ENCODE results near the gene KIF12.
"Not testable (repeated sequence)": the region's sequence is repeated elsewhere in the genome, so short reads cannot be mapped to it uniquely, and the experiment has no call there.

Gene KIF12

GRCh38 chr9:114132550-114132918 lies 33.4 kb upstream of the KIF12 start:
- no peak overlapping the region for H3K27ac ChIP-seq (ENCODE audit: low read depth, low read length, severe bottlenecking)
- H3K4me3 ChIP-seq (ENCODE audit: extremely low read depth, insufficient read depth, low read length, poor library complexity, severe bottlenecking), result no peak overlapping the region
- H3K36me3 ChIP-seq (ENCODE audit: control insufficient read depth, insufficient read depth, low read length), result no peaks in the 10 kb centered on the region
- H3K4me1 ChIP-seq (ENCODE audit: control insufficient read depth, insufficient read depth, low read length, poor library complexity, severe bottlenecking), result no peaks in the 10 kb centered on the region
- 90 to 93% methylated on average over 7 of the region's 7 CpGs for WGBS, 2 experiments (ENCODE audit: insufficient coverage in 2 of 2)
- H3K9me3 ChIP-seq (ENCODE audit: control insufficient read depth, low read length), result peaks cover 2% of the 10 kb centered on the region

- Histone ChIP-seq H3K27ac (ENCODE audit: low read depth, low read length, severe bottlenecking) (no peak overlapping the region), H3K36me3 (ENCODE audit: control insufficient read depth, insufficient read depth, low read length) (no peaks in the 10 kb centered on the region), H3K9me3 (ENCODE audit: control insufficient read depth, low read length) (peaks cover 3% of the 10 kb centered on the region), H3K4me1 (ENCODE audit: control insufficient read depth, insufficient read depth, low read length, poor library complexity, severe bottlenecking) (no peaks in the 10 kb centered on the region), H3K4me3 (ENCODE audit: extremely low read depth, insufficient read depth, low read length, poor library complexity, severe bottlenecking) (no peak overlapping the region)
- 94 to 97% methylated on average over 5 to 7 of the region's 10 CpGs for WGBS, 2 experiments (ENCODE audit: insufficient coverage in 2 of 2)
Observed at GRCh38 chr9:114131808-114132549, 32.9 kb upstream of the KIF12 start.

GRCh38 chr9:114130624-114131277 lies 31.7 kb upstream of the KIF12 start:
- WGBS, 2 experiments (ENCODE audit: insufficient coverage in 2 of 2), result 93 to 100% methylated on average over 1 to 2 of the region's 4 CpGs
- Histone ChIP-seq H3K4me3 (ENCODE audit: extremely low read depth, insufficient read depth, low read length, poor library complexity, severe bottlenecking) (no peak overlapping the region), H3K9me3 (ENCODE audit: control insufficient read depth, low read length) (peaks cover 3% of the 10 kb centered on the region), H3K4me1 (ENCODE audit: control insufficient read depth, insufficient read depth, low read length, poor library complexity, severe bottlenecking) (no peaks in the 10 kb centered on the region), H3K36me3 (ENCODE audit: control insufficient read depth, insufficient read depth, low read length) (no peaks in the 10 kb centered on the region), H3K27ac (ENCODE audit: low read depth, low read length, severe bottlenecking) (no peak overlapping the region)

- Histone ChIP-seq H3K27ac (ENCODE audit: low read depth, low read length, severe bottlenecking) (no peak overlapping the region), H3K4me1 (ENCODE audit: control insufficient read depth, insufficient read depth, low read length, poor library complexity, severe bottlenecking) (no peaks in the 10 kb centered on the region), H3K4me3 (ENCODE audit: extremely low read depth, insufficient read depth, low read length, poor library complexity, severe bottlenecking) (no peak overlapping the region), H3K36me3 (ENCODE audit: control insufficient read depth, insufficient read depth, low read length) (no peaks in the 10 kb centered on the region), H3K9me3 (ENCODE audit: control insufficient read depth, low read length) (peaks cover 3% of the 10 kb centered on the region)
- 61 to 85% methylated on average over 3 to 7 of the region's 7 CpGs for WGBS, 2 experiments (ENCODE audit: insufficient coverage in 2 of 2)
Observed at GRCh38 chr9:114130141-114130540, 31.0 kb upstream of the KIF12 start.

- not testable (repeated sequence) for H3K36me3 ChIP-seq (ENCODE audit: control insufficient read depth, insufficient read depth, low read length); H3K27ac ChIP-seq (ENCODE audit: low read depth, low read length, severe bottlenecking); H3K4me1 ChIP-seq (ENCODE audit: control insufficient read depth, insufficient read depth, low read length, poor library complexity, severe bottlenecking); H3K9me3 ChIP-seq (ENCODE audit: control insufficient read depth, low read length); H3K4me3 ChIP-seq (ENCODE audit: extremely low read depth, insufficient read depth, low read length, poor library complexity, severe bottlenecking)
- 96 to 100% methylated on average over 1 to 2 of the region's 3 CpGs for whole genome bisulfite sequencing, 2 experiments (ENCODE audit: insufficient coverage in 2 of 2)
Observed at GRCh38 chr9:114128759-114129158, 29.7 kb upstream of the KIF12 start.

- H3K27ac ChIP-seq (ENCODE audit: low read depth, low read length, severe bottlenecking), result no peak overlapping the region
- 86 to 91% methylated on average over 10 to 13 of the region's 13 CpGs for WGBS, 2 experiments (ENCODE audit: insufficient coverage in 2 of 2)
- no peak overlapping the region for H3K4me3 ChIP-seq (ENCODE audit: extremely low read depth, insufficient read depth, low read length, poor library complexity, severe bottlenecking)
- H3K9me3 ChIP-seq (ENCODE audit: control insufficient read depth, low read length), result peaks cover 3% of the 10 kb centered on the region
- H3K36me3 ChIP-seq (ENCODE audit: control insufficient read depth, insufficient read depth, low read length), result no peaks in the 10 kb centered on the region
- H3K4me1 ChIP-seq (ENCODE audit: control insufficient read depth, insufficient read depth, low read length, poor library complexity, severe bottlenecking), result no peaks in the 10 kb centered on the region
Observed at GRCh38 chr9:114126247-114127060, 27.4 kb upstream of the KIF12 start.

GRCh38 chr9:114125476-114126013 lies 26.5 kb upstream of the KIF12 start:
- WGBS, 2 experiments (ENCODE audit: insufficient coverage in 2 of 2), result 81 to 93% methylated on average over 7 to 8 of the region's 10 CpGs
- no peaks in the 10 kb centered on the region for H3K36me3 ChIP-seq (ENCODE audit: control insufficient read depth, insufficient read depth, low read length)
- H3K27ac ChIP-seq (ENCODE audit: low read depth, low read length, severe bottlenecking), result no peak overlapping the region
- H3K9me3 ChIP-seq (ENCODE audit: control insufficient read depth, low read length), result peaks cover 3% of the 10 kb centered on the region
- no peak overlapping the region for H3K4me3 ChIP-seq (ENCODE audit: extremely low read depth, insufficient read depth, low read length, poor library complexity, severe bottlenecking)
- no peaks in the 10 kb centered on the region for H3K4me1 ChIP-seq (ENCODE audit: control insufficient read depth, insufficient read depth, low read length, poor library complexity, severe bottlenecking)

GRCh38 chr9:114124666-114125475 lies 25.8 kb upstream of the KIF12 start:
- H3K4me3 ChIP-seq (ENCODE audit: extremely low read depth, insufficient read depth, low read length, poor library complexity, severe bottlenecking), result no peak overlapping the region
- 93 to 98% methylated on average over 6 of the region's 13 CpGs for WGBS, 2 experiments (ENCODE audit: insufficient coverage in 2 of 2)
- no peaks in the 10 kb centered on the region for H3K4me1 ChIP-seq (ENCODE audit: control insufficient read depth, insufficient read depth, low read length, poor library complexity, severe bottlenecking)
- no peaks in the 10 kb centered on the region for H3K36me3 ChIP-seq (ENCODE audit: control insufficient read depth, insufficient read depth, low read length)
- H3K27ac ChIP-seq (ENCODE audit: low read depth, low read length, severe bottlenecking), result no peak overlapping the region
- peaks cover 3% of the 10 kb centered on the region for H3K9me3 ChIP-seq (ENCODE audit: control insufficient read depth, low read length)

- H3K9me3 ChIP-seq (ENCODE audit: control insufficient read depth, low read length), result peaks cover 3% of the 10 kb centered on the region
- H3K4me1 ChIP-seq (ENCODE audit: control insufficient read depth, insufficient read depth, low read length, poor library complexity, severe bottlenecking), result no peaks in the 10 kb centered on the region
- 50 to 56% methylated on average over 1 of the region's 1 CpG for WGBS, 2 experiments (ENCODE audit: insufficient coverage in 2 of 2)
- H3K36me3 ChIP-seq (ENCODE audit: control insufficient read depth, insufficient read depth, low read length), result no peaks in the 10 kb centered on the region
- no peak overlapping the region for H3K4me3 ChIP-seq (ENCODE audit: extremely low read depth, insufficient read depth, low read length, poor library complexity, severe bottlenecking)
- no peak overlapping the region for H3K27ac ChIP-seq (ENCODE audit: low read depth, low read length, severe bottlenecking)
Observed at GRCh38 chr9:114124138-114124537, 25.0 kb upstream of the KIF12 start.

Measured in mesodermal cell (in vitro differentiated cells).